ENCODE measurements around the gene PROSER3. TPM values are rescaled to one million over a fixed set of nuclear protein-coding genes. Genes with fewer than 3 reads are reported as not detected.

PROSER3 gene
- total and polyA plus RNA-seq, 2 donors (not counting 3 experiments of a cell fraction or from before 2014, with no cell fraction given) = 18.3 to 28.3 TPM

DNA sequence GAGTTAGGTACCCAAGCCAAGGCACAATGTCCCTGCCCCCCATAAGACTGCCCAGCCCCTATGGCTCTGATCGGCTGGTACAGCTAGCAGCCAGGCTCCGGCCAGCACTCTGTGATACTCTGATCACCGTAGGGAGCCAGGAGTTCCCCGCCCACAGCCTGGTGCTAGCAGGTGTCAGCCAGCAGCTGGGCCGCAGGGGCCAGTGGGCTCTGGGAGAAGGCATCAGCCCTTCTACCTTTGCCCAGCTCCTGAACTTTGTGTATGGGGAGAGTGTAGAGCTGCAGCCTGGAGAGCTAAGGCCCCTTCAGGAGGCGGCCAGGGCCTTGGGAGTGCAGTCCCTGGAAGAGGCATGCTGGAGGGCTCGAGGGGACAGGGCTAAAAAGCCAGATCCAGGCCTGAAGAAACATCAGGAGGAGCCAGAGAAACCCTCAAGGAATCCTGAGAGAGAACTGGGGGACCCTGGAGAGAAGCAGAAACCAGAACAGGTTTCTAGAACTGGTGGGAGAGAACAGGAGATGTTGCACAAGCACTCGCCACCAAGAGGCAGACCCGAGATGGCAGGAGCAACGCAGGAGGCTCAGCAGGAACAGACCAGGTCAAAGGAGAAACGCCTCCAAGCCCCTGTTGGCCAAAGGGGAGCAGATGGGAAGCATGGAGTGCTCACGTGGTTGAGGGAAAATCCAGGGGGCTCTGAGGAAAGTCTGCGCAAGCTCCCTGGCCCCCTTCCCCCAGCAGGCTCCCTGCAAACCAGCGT, 43.2 kb upstream of the PROSER3 start:
- no peak overlapping the region for H3K4me2 ChIP-seq (ENCODE audit: insufficient read depth, low read length)
- peaks cover 17% of the 10 kb centered on the region for H3K79me2 ChIP-seq (ENCODE audit: control insufficient read depth, insufficient read depth, low read length)
- no peak overlapping the region for H3K27ac ChIP-seq (ENCODE audit: insufficient read depth, low read depth, low read length)
- no peak for DNase-seq (ENCODE audit: low read depth, low spot score)
- BruUV-seq (replicated peaks) = no TSS peak
- intact Hi-C loops (cut with micrococcal nuclease) = no loop called here
- no peak overlapping the region for H3K4me3 ChIP-seq (replicated peaks in 1 of 3; ENCODE audit: insufficient read depth in 1 of 3, low read depth in 1 of 3, low read length in 3 of 3)
- TF ChIP-seq POLR2A (IDR thresholded peaks at IDR 0.05; ENCODE audit: low read depth, low read length) (no peak), FOS (IDR thresholded peaks at IDR 0.05; ENCODE audit: borderline replicate concordance, insufficient read depth, low read length) (no peak), EZH2 (IDR thresholded peaks at IDR 0.05; ENCODE audit: borderline replicate concordance, low read depth, low read length, severe bottlenecking) (no peak), GATA2 (IDR thresholded peaks at IDR 0.05; ENCODE audit: insufficient read depth, insufficient read length, low read depth, low read length) (no peak), JUN (IDR thresholded peaks at IDR 0.05; ENCODE audit: borderline replicate concordance, insufficient read depth, insufficient read length, low read depth) (no peak), MYC (IDR thresholded peaks at IDR 0.05; ENCODE audit: low read depth, low read length) (no peak), POLR2AphosphoS5 (IDR thresholded peaks at IDR 0.05; ENCODE audit: insufficient read depth, low read depth, low read length) (no peak)
- TF ChIP-seq, protein P1, sequence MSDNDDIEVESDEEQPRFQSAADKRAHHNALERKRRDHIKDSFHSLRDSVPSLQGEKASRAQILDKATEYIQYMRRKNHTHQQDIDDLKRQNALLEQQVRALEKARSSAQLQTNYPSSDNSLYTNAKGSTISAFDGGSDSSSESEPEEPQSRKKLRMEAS (IDR thresholded peaks at IDR 0.05; ENCODE audit: insufficient read depth, insufficient read length) = no peak
- TF ChIP-seq, protein P2, sequence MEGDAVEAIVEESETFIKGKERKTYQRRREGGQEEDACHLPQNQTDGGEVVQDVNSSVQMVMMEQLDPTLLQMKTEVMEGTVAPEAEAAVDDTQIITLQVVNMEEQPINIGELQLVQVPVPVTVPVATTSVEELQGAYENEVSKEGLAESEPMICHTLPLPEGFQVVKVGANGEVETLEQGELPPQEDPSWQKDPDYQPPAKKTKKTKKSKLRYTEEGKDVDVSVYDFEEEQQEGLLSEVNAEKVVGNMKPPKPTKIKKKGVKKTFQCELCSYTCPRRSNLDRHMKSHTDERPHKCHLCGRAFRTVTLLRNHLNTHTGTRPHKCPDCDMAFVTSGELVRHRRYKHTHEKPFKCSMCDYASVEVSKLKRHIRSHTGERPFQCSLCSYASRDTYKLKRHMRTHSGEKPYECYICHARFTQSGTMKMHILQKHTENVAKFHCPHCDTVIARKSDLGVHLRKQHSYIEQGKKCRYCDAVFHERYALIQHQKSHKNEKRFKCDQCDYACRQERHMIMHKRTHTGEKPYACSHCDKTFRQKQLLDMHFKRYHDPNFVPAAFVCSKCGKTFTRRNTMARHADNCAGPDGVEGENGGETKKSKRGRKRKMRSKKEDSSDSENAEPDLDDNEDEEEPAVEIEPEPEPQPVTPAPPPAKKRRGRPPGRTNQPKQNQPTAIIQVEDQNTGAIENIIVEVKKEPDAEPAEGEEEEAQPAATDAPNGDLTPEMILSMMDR (IDR thresholded peaks at IDR 0.05; ENCODE audit: extremely low read depth in 1 of 2, insufficient read depth in 1 of 2, low read depth in 1 of 2, low read length in 2 of 2) = no peak
- H3K4me1 ChIP-seq (ENCODE audit: control insufficient read depth, extremely low read depth, insufficient read depth, low read length) = peaks cover 17% of the 10 kb centered on the region
- H2AFZ ChIP-seq (ENCODE audit: low read depth, low read length) = no peak overlapping the region
- no peak overlapping the region for H3K9ac ChIP-seq (replicated peaks; ENCODE audit: extremely low read depth, insufficient read depth, low read length)
- no peaks in the 10 kb centered on the region for H3K9me1 ChIP-seq (replicated peaks; ENCODE audit: control insufficient read depth, extremely low read depth, insufficient read depth, low read length)
- dilution Hi-C loops (cut with MboI; ENCODE audit: extremely low pct_ligation_motif_present, low sequenced_read_pairs) = no loop called here
- ChIA-PET CTCF (interaction anchor here (2.2 kb wide), 1 partner anchor 20 kb away, joined by 11 read pairs; no protein-coding TSS in a partner anchor), POLR2A (no interaction called here)
- no peaks in the 10 kb centered on the region for H3K9me3 ChIP-seq (replicated peaks; ENCODE audit: control insufficient read depth, insufficient read depth, low read length)
- H4K20me1 ChIP-seq (replicated peaks; ENCODE audit: control insufficient read depth, extremely low read depth, insufficient read depth, low read length) = no peaks in the 10 kb centered on the region
- no peaks in the 10 kb centered on the region for H3K27me3 ChIP-seq (ENCODE audit: control insufficient read depth in 2 of 2, insufficient read depth in 2 of 2, low read length in 2 of 2)
- peaks cover 0 to 2% of the 10 kb centered on the region in 2 experiments for H3K36me3 ChIP-seq (ENCODE audit: control insufficient read depth in 2 of 2, extremely low read depth in 1 of 2, insufficient read depth in 2 of 2, low read length in 2 of 2)
- no peak for FAIRE-seq
